ENCODE results near the gene RNF181.

The RNF181 gene

GRCh38 chr2:85605406-85606115 lies 10.0 kb downstream of the RNF181 start:
- ATAC-seq, result no peak; the same call in 2 of the 3 replicates
- TF ChIP-seq TOX (CRISPR knock-in tag; IDR thresholded peaks at IDR 0.05; ENCODE audit: borderline replicate concordance) (no peak), ZNF565 (CRISPR knock-in tag; conservative IDR thresholded peaks at IDR 0.05; ENCODE audit: low read depth) (no peak), CSRNP3 (CRISPR knock-in tag; IDR thresholded peaks at IDR 0.05) (no peak), PATZ1 (CRISPR knock-in tag; IDR thresholded peaks at IDR 0.05; ENCODE audit: borderline replicate concordance) (no peak), CSDC2 (CRISPR knock-in tag; IDR thresholded peaks at IDR 0.05) (no peak)

- ATAC-seq, result no peak
- TF ChIP-seq ZNF565 (CRISPR knock-in tag; conservative IDR thresholded peaks at IDR 0.05; ENCODE audit: low read depth) (no peak), ZFP3 (CRISPR knock-in tag; IDR thresholded peaks at IDR 0.05) (no peak), PATZ1 (CRISPR knock-in tag; IDR thresholded peaks at IDR 0.05; ENCODE audit: borderline replicate concordance) (no peak), PPARA (CRISPR knock-in tag; IDR thresholded peaks at IDR 0.05; ENCODE audit: borderline replicate concordance) (no peak), GLIS3 (CRISPR knock-in tag; IDR thresholded peaks at IDR 0.05) (no peak), ZFP30 (CRISPR knock-in tag; IDR thresholded peaks at IDR 0.05) (no peak), ZC3H10 (CRISPR knock-in tag; IDR thresholded peaks at IDR 0.05) (no peak), POU6F1 (CRISPR knock-in tag; IDR thresholded peaks at IDR 0.05; ENCODE audit: borderline replicate concordance, low read depth) (no peak)
Observed at GRCh38 chr2:85606116-85606455, 10.5 kb downstream of the RNF181 start.

- no peak for ATAC-seq
- TF ChIP-seq OSR1 (CRISPR knock-in tag; IDR thresholded peaks at IDR 0.05), result no peak
- no peak for TF ChIP-seq RARB (CRISPR knock-in tag; IDR thresholded peaks at IDR 0.05)
- TF ChIP-seq TCF4 (CRISPR knock-in tag; IDR thresholded peaks at IDR 0.05; ENCODE audit: borderline replicate concordance), result no peak
- no peak for TF ChIP-seq ZFP3 (CRISPR knock-in tag; IDR thresholded peaks at IDR 0.05)
- no peak for TF ChIP-seq ESRRG (CRISPR knock-in tag; IDR thresholded peaks at IDR 0.05)
- no peak for TF ChIP-seq TSHZ2 (CRISPR knock-in tag; IDR thresholded peaks at IDR 0.05)
Observed at GRCh38 chr2:85607268-85608215, 12.0 kb downstream of the RNF181 start.

All from SK-N-SH treated with all-trans-retinoic acid at 6 μM for 48 hours (cell line).